ENCODE results near the gene RDH14.

DNA sequence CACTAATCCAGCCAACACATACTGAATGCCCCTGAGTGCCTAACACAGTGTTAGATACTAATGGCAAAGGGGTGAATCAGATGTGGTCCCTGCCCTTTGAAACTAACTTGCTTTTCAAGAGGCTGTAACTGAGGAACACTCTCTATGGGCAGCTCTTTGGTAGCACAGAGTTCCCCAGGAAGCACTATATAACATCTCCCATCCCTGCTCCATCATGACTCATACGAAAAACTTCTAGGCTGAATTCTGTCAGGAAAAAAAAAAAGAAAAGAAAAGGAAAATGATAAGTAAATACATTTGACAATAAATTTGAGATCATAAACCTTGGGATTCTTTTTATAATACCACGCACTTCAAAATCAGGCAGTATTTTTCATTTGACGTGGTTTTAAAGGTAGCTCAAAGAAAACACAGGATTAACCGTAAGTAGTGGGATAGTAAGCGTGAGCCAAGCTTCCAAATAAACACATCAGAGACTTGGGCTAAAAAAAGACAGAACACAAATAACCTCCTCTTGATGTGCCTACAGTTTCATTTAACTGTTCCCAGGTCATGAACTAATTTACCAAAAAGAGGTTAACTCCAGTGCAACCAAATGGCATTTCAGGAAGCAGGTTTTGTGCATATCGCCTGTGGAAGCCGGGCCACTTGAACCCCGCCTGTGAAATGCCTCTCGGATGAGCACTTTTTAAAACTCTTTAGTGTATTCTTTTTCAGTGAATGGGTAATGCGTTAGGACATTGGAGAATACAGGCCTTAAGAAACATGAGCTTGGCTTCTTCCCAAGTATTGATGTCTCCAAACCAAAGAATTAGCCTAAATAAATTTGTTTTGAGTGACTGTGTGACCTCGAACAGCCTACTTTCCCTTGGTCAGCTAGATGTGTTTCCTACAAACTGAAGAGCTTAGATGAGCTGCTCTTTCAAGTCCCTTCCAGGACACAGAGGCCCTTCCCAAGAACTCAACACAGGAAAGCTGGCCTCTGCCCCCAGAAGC lies 42.0 kb downstream of the RDH14 start:
- TF ChIP-seq, protein P1, sequence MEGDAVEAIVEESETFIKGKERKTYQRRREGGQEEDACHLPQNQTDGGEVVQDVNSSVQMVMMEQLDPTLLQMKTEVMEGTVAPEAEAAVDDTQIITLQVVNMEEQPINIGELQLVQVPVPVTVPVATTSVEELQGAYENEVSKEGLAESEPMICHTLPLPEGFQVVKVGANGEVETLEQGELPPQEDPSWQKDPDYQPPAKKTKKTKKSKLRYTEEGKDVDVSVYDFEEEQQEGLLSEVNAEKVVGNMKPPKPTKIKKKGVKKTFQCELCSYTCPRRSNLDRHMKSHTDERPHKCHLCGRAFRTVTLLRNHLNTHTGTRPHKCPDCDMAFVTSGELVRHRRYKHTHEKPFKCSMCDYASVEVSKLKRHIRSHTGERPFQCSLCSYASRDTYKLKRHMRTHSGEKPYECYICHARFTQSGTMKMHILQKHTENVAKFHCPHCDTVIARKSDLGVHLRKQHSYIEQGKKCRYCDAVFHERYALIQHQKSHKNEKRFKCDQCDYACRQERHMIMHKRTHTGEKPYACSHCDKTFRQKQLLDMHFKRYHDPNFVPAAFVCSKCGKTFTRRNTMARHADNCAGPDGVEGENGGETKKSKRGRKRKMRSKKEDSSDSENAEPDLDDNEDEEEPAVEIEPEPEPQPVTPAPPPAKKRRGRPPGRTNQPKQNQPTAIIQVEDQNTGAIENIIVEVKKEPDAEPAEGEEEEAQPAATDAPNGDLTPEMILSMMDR (IDR thresholded peaks at IDR 0.05 in 2 of 3, conservative IDR thresholded peaks at IDR 0.05 in 1 of 3; ENCODE audit: control insufficient read depth in 2 of 3, extremely low read depth in 1 of 3, insufficient read depth in 1 of 3, low read depth in 3 of 3, low read length in 3 of 3): no peak
- TF ChIP-seq GABPA (IDR thresholded peaks at IDR 0.05; ENCODE audit: low read depth) (no peak), YY1 (IDR thresholded peaks at IDR 0.05; ENCODE audit: low read depth, low read length) (no peak), FOS (IDR thresholded peaks at IDR 0.05; ENCODE audit: borderline replicate concordance, extremely low read depth, insufficient read length) (no peak), JUNB (IDR thresholded peaks at IDR 0.05) (no peak), NR2C2 (IDR thresholded peaks at IDR 0.05; ENCODE audit: borderline replicate concordance, control insufficient read depth, insufficient read length, low read depth) (no peak), CEBPB (IDR thresholded peaks at IDR 0.05; ENCODE audit: borderline replicate concordance in 1 of 2, low read depth in 2 of 2, low read length in 2 of 2) (no peak), EP300 (IDR thresholded peaks at IDR 0.05; ENCODE audit: borderline replicate concordance in 1 of 2, control insufficient read depth in 1 of 2, low read depth in 2 of 2, low read length in 2 of 2) (no peak), SUZ12 (IDR thresholded peaks at IDR 0.05; ENCODE audit: unreplicated experiment) (no peak), EZH2 (IDR thresholded peaks at IDR 0.05; ENCODE audit: borderline replicate concordance, control insufficient read depth, low read depth, low read length) (no peak)
